ENCODE results near the gene SLCO3A1. TPM values are rescaled to one million over a fixed set of nuclear protein-coding genes. Genes with fewer than 3 reads are reported as not detected.

The SLCO3A1 gene
- total RNA-seq, 1 donor from 2014 or later = 42.5 TPM

DNA sequence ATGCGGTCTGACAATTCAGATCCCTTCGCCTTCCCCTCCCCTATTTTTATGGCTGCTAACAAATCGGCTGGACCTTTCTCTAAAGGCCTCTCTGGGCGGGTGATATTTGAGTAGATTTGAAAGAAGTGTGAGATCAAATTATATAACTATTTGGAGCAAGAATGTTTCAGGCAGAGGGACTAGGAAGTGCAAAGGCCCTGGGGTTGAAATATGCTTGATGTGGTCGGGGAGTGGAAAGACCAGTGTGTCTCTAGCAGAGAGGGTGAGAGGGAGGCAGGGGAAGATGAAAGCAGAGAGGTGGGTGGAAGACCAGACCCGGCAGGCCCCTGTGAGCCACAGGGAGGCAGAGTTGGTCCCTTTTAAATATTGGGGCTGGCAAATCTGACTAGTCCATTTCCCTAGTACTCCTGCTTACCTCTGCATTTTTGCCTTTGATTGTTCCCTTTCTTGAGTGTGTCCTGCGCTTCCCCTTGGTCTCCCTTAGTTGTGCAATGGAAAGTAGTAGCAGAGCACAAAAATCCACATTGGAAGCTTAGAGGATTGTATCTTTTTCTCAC lies 32.3 kb downstream of the SLCO3A1 start:
- TF ChIP-seq, protein P1, sequence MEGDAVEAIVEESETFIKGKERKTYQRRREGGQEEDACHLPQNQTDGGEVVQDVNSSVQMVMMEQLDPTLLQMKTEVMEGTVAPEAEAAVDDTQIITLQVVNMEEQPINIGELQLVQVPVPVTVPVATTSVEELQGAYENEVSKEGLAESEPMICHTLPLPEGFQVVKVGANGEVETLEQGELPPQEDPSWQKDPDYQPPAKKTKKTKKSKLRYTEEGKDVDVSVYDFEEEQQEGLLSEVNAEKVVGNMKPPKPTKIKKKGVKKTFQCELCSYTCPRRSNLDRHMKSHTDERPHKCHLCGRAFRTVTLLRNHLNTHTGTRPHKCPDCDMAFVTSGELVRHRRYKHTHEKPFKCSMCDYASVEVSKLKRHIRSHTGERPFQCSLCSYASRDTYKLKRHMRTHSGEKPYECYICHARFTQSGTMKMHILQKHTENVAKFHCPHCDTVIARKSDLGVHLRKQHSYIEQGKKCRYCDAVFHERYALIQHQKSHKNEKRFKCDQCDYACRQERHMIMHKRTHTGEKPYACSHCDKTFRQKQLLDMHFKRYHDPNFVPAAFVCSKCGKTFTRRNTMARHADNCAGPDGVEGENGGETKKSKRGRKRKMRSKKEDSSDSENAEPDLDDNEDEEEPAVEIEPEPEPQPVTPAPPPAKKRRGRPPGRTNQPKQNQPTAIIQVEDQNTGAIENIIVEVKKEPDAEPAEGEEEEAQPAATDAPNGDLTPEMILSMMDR (IDR thresholded peaks at IDR 0.05) = peak; percentile 29
- Histone ChIP-seq H3K4me3 (no peak overlapping the region), H3K27me3 (ENCODE audit: low read depth) (no peaks in the 10 kb centered on the region), H3K36me3 (no peaks in the 10 kb centered on the region), H3K9me3 (no peaks in the 10 kb centered on the region), H3K27ac (no peak overlapping the region), H3K4me1 (peaks cover 18% of the 10 kb centered on the region)
- ATAC-seq (peak; percentile 23 to 33), DNase-seq (no peak)
- intact Hi-C loops (cut with DNase I) = no loop called here

DNA sequence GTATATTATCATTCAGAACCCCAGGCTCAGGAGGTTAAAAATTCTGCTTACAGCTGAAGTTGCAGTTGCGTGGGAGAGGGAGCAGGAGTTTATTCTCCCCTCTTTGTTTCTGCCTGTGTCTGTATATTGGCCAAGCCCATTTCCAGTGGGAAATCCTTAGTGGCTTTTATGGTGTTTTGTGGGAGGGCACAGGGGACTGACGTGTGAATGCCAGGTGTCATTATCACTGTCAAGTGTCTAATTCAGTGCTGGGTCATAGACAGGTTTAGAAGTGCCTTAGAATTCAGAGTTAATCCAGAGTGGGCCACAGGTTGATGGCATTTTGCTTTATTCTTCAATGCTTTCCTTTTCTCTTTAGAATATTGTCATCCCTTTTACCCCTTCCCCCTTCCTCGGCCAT lies 33.4 kb downstream of the SLCO3A1 start:
- no peak overlapping the region for H3K4me3 ChIP-seq
- ATAC-seq = no peak
- intact Hi-C loops (cut with DNase I) = no loop called here
- DNase-seq = no peak
- H3K9me3 ChIP-seq = no peaks in the 10 kb centered on the region
- no peak overlapping the region for H3K27ac ChIP-seq
- no peaks in the 10 kb centered on the region for H3K36me3 ChIP-seq
- TF ChIP-seq, protein P1 (IDR thresholded peaks at IDR 0.05) = no peak
- peaks cover 18% of the 10 kb centered on the region for H3K4me1 ChIP-seq
- no peaks in the 10 kb centered on the region for H3K27me3 ChIP-seq (ENCODE audit: low read depth)

DNA sequence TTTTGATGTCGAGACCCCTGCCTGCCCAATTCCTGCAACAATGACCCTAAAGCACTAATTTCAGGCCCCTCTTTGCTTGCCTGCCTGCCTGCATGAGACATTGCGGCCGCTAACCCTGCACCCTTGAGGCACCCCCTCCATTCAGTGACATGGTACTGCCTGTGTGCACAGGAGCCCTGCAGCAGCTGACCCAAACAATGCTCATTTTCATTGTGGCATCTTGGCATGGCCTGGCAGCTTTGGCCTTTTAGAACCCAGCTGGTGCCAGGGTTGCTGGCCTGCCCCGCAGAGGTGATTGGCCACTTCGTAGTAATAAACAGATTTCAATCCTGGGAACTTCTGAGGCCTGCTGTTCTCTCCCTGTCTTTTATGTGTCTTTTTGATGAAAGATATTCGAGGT lies 33.8 kb downstream of the SLCO3A1 start:
- H3K4me1 ChIP-seq = peaks cover 20% of the 10 kb centered on the region

DNA sequence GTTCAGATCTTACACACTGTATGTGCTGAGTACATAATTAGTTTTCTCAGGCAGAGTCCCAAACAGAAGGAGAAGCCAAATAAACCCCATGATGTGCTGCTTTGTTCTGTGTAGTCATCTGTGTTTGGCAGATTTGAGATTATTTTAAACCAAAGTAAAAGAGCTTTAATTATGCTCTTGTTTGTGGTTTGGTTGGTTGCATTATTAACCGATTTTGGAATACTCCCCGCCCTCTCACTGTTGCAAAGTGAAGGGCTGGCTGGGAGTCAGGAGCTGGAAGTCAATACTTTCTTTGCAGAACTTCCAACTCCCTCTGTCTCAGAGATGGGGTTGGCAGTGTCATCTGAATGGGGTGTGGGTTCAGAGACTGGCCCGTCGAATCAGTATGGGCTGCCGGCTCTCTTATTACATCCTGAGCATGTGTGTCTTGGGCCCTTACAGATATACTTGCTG lies 34.4 kb downstream of the SLCO3A1 start:
- intact Hi-C loops (cut with DNase I) = no loop called here
- Histone ChIP-seq H3K27ac (no peak overlapping the region), H3K27me3 (ENCODE audit: low read depth) (no peaks in the 10 kb centered on the region), H3K36me3 (no peaks in the 10 kb centered on the region), H3K9me3 (no peaks in the 10 kb centered on the region), H3K4me3 (no peak overlapping the region), H3K4me1 (peaks cover 23% of the 10 kb centered on the region)
- ATAC-seq = no peak
- DNase-seq = no peak
- TF ChIP-seq, protein P1 (IDR thresholded peaks at IDR 0.05) = no peak

More for the DNA sequence above, 33.8 kb downstream of the SLCO3A1 start:
- Histone ChIP-seq H3K9me3 (no peaks in the 10 kb centered on the region), H3K27ac (no peak overlapping the region), H3K4me3 (no peak overlapping the region), H3K36me3 (no peaks in the 10 kb centered on the region), H3K27me3 (ENCODE audit: low read depth) (no peaks in the 10 kb centered on the region)
- DNase-seq = no peak
- intact Hi-C loops (cut with DNase I) = no loop called here
- TF ChIP-seq, protein P1 (IDR thresholded peaks at IDR 0.05) = no peak
- ATAC-seq = no peak

DNA sequence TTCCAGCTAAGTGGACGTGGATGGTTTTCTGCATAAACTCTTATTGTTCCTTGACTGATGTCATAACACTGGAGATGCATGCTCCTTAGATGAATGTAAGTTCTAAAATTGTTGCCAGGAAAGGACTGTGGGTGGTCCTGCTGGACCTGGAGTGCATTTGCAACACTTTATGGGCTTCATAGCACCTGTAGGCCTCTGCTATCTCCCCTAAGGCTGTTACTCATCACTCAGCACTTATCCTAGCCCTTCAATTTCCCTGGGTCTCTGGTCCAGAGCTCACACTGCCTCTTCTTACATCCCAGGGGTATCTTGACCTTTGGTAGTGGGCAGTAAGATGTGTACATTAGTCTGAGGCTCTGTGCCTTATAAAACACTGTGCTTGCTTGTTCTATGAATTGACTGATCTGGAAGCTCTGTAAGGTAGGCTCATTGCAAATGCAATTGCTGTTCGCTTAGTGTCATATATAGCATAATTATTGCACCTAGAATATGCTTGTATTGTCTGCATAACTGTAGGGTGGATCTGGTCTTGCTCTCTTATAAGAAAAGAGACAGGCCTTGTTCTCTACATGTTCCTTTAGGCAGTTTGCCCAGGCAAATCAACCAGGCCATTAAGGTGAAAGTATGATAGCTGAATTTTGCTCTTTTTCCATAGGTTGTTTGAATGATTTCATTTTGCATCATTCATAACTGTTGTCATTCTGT lies 35.8 kb downstream of the SLCO3A1 start:
- Histone ChIP-seq H3K27me3 (ENCODE audit: low read depth) (no peaks in the 10 kb centered on the region), H3K4me1 (peaks cover 26% of the 10 kb centered on the region), H3K36me3 (no peaks in the 10 kb centered on the region), H3K9me3 (no peaks in the 10 kb centered on the region), H3K27ac (no peak overlapping the region), H3K4me3 (no peak overlapping the region)
- TF ChIP-seq, protein P1 (IDR thresholded peaks at IDR 0.05) = no peak
- intact Hi-C loops (cut with DNase I) = no loop called here
- ATAC-seq (no peak), DNase-seq (no peak)
